GM13977 (cell line): ENCODE results near the gene GRIA4.

Source experiments
- DNase-seq: peaks from one replicate; pipeline ENCODE4 v3.0.0; 2012; ENCODE audit warnings: low spot score
- in situ Hi-C: fragments of 300-500 bp; cut with MboI; formaldehyde crosslinking; loops from one replicate; pipeline ENCODE4 v1.12.0; 2022; ENCODE audit warnings: low sequenced_read_pairs, low pct_unique_long_range_greater_than_20kb, mixed read lengths, inconsistent platforms; ENCODE audit not compliant: unreplicated experiment
- TF ChIP-seq, protein P1 (sequence below): IDR thresholded peaks from 2 replicates; pipeline ENCODE4 v1.5.1; 2012; ENCODE audit warnings: mild to moderate bottlenecking, control low read depth; ENCODE audit not compliant: insufficient read depth; ENCODE audit errors: extremely low read depth, missing control alignments

GRIA4 gene

GRCh38 chr11:105738251-105738650 lies 128.4 kb downstream of the GRIA4 start:
- in situ Hi-C loops: no loop called here
- no peak for DNase-seq
- TF ChIP-seq, protein P1, sequence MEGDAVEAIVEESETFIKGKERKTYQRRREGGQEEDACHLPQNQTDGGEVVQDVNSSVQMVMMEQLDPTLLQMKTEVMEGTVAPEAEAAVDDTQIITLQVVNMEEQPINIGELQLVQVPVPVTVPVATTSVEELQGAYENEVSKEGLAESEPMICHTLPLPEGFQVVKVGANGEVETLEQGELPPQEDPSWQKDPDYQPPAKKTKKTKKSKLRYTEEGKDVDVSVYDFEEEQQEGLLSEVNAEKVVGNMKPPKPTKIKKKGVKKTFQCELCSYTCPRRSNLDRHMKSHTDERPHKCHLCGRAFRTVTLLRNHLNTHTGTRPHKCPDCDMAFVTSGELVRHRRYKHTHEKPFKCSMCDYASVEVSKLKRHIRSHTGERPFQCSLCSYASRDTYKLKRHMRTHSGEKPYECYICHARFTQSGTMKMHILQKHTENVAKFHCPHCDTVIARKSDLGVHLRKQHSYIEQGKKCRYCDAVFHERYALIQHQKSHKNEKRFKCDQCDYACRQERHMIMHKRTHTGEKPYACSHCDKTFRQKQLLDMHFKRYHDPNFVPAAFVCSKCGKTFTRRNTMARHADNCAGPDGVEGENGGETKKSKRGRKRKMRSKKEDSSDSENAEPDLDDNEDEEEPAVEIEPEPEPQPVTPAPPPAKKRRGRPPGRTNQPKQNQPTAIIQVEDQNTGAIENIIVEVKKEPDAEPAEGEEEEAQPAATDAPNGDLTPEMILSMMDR: no peak

- DNase-seq: no peak
- TF ChIP-seq, protein P1: no peak
- in situ Hi-C loops: no loop called here
These were observed 129.3 kb downstream of the GRIA4 start for GRCh38 chr11:105738986-105739795.

- peak; percentile 3 for DNase-seq
- in situ Hi-C loops: no loop called here
- TF ChIP-seq, protein P1: no peak
These were observed 130.5 kb downstream of the GRIA4 start for GRCh38 chr11:105740164-105740903.

- TF ChIP-seq, protein P1: no peak
- no peak for DNase-seq
- in situ Hi-C loops: no loop called here
These were observed 131.7 kb downstream of the GRIA4 start for GRCh38 chr11:105741488-105742020.

DNA sequence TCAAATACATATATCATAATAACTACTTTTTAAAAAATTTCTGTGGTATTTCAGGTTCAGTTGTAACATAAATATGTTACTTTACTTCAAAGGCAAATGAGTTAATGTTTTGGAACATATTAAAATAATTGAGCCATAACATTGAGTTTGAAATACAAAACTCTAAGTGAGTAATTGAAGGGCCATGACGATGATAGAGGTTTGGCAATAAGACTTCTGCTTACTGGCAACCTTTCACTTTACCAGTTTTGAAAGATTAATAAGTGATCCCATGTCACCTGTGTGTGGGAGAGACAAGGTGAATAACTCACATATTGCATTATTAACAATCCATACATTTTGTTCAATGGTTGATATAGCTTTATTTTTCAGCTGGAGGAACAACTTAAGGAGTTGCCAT lies 144.4 kb downstream of the GRIA4 start:
- TF ChIP-seq, protein P1: no peak
- in situ Hi-C loops: no loop called here
- DNase-seq: no peak

- DNase-seq: no peak
- in situ Hi-C loops: no loop called here
- TF ChIP-seq, protein P1: no peak
These were observed 144.8 kb downstream of the GRIA4 start for GRCh38 chr11:105754716-105755115.
